ENCODE data around the gene ADAT3. TPM values are rescaled to one million over a fixed set of nuclear protein-coding genes. Genes with fewer than 3 reads are reported as not detected.

The ADAT3 gene
- total RNA-seq, 2 donors from 2014 or later: 10.5 to 13.7 TPM

- ATAC-seq (no peak), DNase-seq (no peak)
- H3K4me1 ChIP-seq: no peaks in the 10 kb centered on the region
- H3K4me3 ChIP-seq: no peak overlapping the region
- H3K36me3 ChIP-seq (replicated peaks in 1 of 2; ENCODE audit: insufficient read depth in 1 of 2, low read depth in 2 of 2): peaks cover 5 to 20% of the 10 kb centered on the region in 2 donors
- TF ChIP-seq CTCF (IDR thresholded peaks at IDR 0.05): no peak
- no peak for TF ChIP-seq POLR2A (IDR thresholded peaks at IDR 0.05)
- no peaks in the 10 kb centered on the region for H3K9me3 ChIP-seq
- H3K27me3 ChIP-seq: no peaks in the 10 kb centered on the region
- H3K27ac ChIP-seq: no peak overlapping the region
- 82 to 100% methylated on average over 6 to 8 of the region's 8 CpGs for whole genome bisulfite sequencing, 2 donors
- intact Hi-C loops (cut with DNase I): loop anchor here (10.0 kb wide), 1 partner anchor 161 kb away; no protein-coding TSS in a partner anchor
Observed at GRCh38 chr19:1923319-1923718, 18.1 kb downstream of the ADAT3 start.

GRCh38 chr19:1924320-1924961, 19.2 kb downstream of the ADAT3 start:
- Histone ChIP-seq H3K4me1 (peaks cover 8% of the 10 kb centered on the region), H3K4me3 (no peak overlapping the region), H3K27me3 (no peaks in the 10 kb centered on the region), H3K27ac (no peak overlapping the region), H3K9me3 (no peaks in the 10 kb centered on the region), H3K36me3 (replicated peaks in 1 of 2; ENCODE audit: insufficient read depth in 1 of 2, low read depth in 2 of 2) (peaks cover 5 to 18% of the 10 kb centered on the region in 2 donors)
- no peak for TF ChIP-seq CTCF (IDR thresholded peaks at IDR 0.05)
- TF ChIP-seq POLR2A (IDR thresholded peaks at IDR 0.05): no peak
- ATAC-seq: no peak
- intact Hi-C loops (cut with DNase I): loop anchor here (10.0 kb wide), 1 partner anchor 160 kb away; no protein-coding TSS in a partner anchor
- WGBS, 2 donors: 94 to 96% methylated on average over 10 to 32 of the region's 35 CpGs
- no peak for DNase-seq

- DNase-seq (no peak), ATAC-seq (no peak)
- TF ChIP-seq CTCF (IDR thresholded peaks at IDR 0.05) (no peak), POLR2A (IDR thresholded peaks at IDR 0.05) (no peak)
- H3K9me3 ChIP-seq: no peaks in the 10 kb centered on the region
- H3K27me3 ChIP-seq: no peaks in the 10 kb centered on the region
- 76 to 94% methylated on average over 14 of the region's 16 CpGs for WGBS, 2 donors
- H3K27ac ChIP-seq: no peak overlapping the region
- H3K4me3 ChIP-seq: no peak overlapping the region
- peaks cover 5 to 16% of the 10 kb centered on the region in 2 donors for H3K36me3 ChIP-seq (replicated peaks in 1 of 2; ENCODE audit: insufficient read depth in 1 of 2, low read depth in 2 of 2)
- H3K4me1 ChIP-seq: peaks cover 16% of the 10 kb centered on the region
- intact Hi-C loops (cut with DNase I): loop anchor here (10.0 kb wide), 1 partner anchor 159 kb away; no protein-coding TSS in a partner anchor
Observed at GRCh38 chr19:1925544-1925943, 20.3 kb downstream of the ADAT3 start.

GRCh38 chr19:1929021-1929742, 24.0 kb downstream of the ADAT3 start:
- DNase-seq: peak; percentile 80 to 90 (median 82)
- TF ChIP-seq CTCF (IDR thresholded peaks at IDR 0.05) (peak; percentile 78 to 91 (median 87)), POLR2A (IDR thresholded peaks at IDR 0.05) (peak in 1 of 3 donors; percentile 11)
- Histone ChIP-seq H3K36me3 (replicated peaks in 1 of 2; ENCODE audit: insufficient read depth in 1 of 2, low read depth in 2 of 2) (peaks cover 0 to 6% of the 10 kb centered on the region in 2 donors), H3K9me3 (no peaks in the 10 kb centered on the region), H3K27ac (peak overlapping the region in 3 of 4 donors; percentile 51 to 56 (median 53)), H3K4me1 (peaks cover 16% of the 10 kb centered on the region), H3K27me3 (no peaks in the 10 kb centered on the region), H3K4me3 (no peak overlapping the region)
- peak; percentile 93 for ATAC-seq
- intact Hi-C loops (cut with DNase I): loop anchor here (10.0 kb wide), 1 partner anchor 156 kb away; no protein-coding TSS in a partner anchor
- 4 to 12% methylated on average over 24 to 42 of the region's 42 CpGs for WGBS, 2 donors
